Stimulated activated CD8-positive, alpha-beta memory T cell treated with anti-CD3 and anti-CD28 coated beads, Interleukin-12 subunit alpha, Interleukin-12 subunit beta, amount 100 ng/mL, for 24 hours (primary cell): Measurements from ENCODE around the gene IQCH.

ENCODE experiments used
- DNase-seq: peaks from one replicate; pipeline ENCODE4 v3.0.0-alpha.2; 2020; ENCODE audit errors: extremely low read depth

IQCH gene

DNA sequence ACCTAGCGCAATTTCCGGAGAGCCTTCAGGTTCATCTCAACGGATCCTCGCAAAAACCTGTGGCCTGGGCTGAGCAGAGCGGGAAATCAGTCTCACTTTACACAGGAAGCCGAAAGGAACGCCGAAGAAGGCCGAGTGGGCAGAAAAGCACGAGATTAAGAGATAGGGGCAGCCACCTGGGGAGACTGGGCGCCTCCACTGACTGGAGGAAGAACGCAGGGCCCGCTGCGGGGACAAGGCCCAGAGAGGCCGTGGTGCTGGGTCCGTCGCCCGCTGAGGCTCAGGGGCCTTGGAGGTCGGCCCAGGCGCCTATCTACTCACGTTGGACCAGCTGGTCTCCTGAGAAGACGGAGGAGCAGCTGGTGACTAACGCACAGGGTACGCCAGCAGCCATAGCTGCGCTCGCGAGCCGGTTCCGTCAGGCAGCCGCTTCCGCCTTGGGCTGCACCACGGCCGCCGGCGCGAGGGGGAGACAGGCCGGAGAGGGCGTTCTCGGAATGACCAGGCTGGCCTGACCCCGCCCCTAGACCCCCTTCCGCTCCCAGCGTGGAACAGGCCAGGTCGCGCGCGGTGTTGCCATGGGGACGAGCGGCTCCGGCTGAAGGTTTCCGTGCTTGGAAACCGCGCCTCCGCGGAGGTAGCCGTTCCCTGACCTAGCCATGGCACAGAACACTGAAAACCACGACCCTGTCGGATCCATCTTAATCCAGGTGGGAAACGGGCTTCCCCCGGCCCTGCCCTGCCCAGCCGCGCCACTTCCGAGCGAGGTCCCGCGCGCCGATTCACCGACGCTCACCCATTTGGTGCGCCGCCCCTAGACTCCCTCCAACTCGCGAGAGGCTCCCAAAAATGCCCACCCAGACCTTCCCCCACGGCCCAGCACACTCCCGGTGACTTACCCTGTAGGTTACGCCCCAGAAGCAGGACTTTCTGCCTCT, at the start of gene IQCH, which contains the start of gene AAGAB:
IQCH (plus strand) TSS at position 549 of the 938 bp plus-strand sequence; CDS start at position 660, 111 bp downstream.
AAGAB (minus strand) TSS at position 424 of the 938 bp plus-strand sequence; CDS start at position 394, 30 bp downstream.
- peak; percentile 95 for DNase-seq

DNA sequence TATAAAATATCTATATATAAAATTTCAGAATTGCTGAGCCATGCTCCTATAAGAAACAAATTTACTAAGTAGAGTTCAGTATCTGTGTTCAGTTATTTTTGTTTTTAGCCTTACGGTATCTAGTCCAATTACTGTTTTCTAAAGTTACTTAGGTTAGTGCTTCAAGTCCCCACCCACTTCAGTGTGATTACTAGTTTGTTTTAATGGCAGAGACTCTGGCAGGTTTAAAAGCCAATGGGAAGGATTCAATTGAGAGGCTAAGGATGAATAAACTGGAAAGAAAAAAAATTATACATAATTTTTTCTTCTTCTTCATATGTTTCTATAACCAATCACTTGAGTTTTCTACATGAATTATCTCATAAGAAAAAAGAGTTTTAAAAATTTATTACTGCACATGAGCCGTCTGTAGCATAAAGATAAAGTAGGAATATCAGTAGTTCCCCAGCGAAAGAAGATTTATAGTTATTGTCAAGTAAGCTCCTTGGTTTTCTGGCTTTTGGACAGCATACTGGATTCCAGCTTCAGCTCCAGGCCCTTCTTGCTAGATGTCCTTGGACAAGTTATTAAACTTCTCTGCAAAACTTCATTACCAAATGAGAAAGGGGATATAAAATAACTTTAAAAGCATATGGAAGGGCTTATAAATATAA, 46.9 kb upstream of the IQCH start:
- DNase-seq, result no peak

DNA sequence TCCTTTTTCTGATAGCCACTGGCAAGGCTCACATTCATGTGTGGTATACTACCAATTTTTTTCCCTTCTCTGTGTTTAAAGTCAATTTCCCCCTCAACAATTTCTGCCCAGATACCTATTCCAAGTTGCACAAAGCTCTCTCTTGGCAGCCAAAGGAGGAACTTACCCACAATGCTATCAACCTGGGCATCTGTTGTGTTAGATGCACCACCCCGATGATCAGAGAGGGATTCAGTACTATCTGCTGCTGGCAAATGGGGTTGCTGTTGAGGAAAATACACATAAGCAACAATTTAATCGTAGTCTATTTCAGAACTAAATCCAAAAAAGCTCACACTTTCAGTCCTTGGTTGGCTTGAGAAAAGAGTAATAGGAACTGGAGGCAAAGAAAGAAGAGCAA, 46.2 kb upstream of the IQCH start:
- DNase-seq, result no peak

DNA sequence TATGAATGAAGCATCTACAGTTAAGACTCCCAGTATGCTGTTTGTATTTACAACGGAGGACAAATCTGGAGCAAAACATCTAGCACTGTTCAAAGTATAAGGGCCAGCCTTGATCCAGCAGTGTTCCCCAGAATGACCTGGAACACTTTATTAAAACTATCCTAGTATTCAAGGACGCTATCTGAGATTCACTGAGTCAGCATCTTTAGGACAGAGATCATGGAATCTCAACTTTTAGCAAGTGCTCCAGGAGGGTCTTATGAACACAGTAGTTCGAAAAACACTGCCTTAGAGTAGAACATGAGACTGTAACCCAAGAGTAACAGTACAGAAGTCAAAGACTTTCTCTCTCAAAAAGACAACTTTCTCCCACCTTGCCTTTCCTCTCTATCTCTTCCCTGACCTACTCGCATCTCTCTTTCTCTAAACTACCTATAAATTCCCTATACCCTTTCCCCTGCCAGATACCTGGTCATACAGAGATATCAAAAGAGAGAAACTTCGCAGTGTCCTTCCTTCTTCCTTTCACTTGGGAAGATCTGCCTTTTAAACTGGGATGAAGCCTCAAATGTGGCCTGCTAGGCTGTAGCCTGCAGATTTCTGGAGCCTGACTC, 43.9 kb upstream of the IQCH start:
- no peak for DNase-seq

DNA sequence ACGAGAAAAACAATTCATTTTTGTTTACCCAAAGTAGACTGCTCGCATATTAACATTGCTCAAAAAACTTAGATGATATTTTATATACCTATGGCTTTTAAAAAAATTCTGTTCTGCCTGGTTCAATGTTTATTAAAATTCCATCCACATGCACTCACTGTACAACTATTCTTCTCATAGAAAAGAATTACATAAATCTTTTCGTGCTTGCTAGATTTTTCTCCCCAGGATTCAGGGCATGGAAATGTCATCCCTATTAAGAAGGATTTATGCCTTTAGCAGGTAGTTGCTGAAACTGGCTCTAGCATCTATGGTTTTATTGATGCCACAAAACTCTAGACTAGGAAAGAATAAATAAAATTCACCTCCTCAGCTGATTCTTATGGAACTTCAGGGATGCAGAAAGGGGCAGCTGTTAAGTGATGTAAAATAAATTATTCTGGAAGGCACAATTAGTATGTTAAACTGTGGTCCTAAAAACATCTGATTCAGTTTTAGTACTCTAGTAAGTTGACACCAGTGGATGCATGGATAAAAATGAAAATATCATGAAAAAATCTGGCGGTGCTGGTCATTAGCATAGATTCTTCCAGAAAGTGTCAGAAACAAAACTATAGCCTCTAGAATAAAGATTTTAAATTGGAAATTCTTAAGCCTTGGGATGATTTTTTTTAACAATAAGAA, 41.8 kb upstream of the IQCH start:
- DNase-seq, result no peak

DNA sequence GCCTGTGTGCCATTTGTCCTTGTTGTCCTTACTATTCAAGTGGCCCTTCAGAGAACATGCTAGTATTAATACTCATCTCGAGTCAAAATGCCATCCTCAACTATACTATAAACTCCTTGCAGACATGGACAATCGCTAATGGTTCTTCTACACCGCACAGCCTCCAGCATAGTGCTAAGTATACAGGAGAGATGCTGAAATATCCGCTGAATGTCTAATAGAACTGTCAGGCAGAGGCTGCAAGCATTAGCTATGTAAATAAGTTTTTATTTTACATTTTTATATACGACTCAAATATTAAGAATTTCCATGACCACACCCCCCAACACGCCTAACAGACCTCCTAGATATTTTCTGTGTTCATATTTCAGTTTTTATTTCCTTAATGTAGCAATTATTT, 39.5 kb upstream of the IQCH start:
- no peak for DNase-seq

DNA sequence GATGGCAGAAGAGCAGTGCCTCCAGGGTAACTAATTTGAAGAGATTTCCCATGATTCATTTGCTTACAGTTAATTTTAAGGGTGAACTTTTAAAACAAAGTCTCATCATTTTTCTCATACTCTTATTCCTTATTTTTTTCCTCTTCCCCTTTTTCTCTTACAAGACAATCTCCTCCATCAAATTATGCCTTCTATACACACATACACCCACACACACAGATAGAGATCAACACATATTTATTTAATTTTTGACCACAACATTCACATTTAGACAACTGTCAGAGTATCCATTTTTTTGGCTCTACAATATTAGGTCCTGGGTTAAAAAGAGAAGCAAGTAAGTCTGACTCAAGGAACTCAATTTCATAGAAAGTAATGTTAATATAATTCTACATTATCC, 37.7 kb upstream of the IQCH start:
- no peak for DNase-seq

DNA sequence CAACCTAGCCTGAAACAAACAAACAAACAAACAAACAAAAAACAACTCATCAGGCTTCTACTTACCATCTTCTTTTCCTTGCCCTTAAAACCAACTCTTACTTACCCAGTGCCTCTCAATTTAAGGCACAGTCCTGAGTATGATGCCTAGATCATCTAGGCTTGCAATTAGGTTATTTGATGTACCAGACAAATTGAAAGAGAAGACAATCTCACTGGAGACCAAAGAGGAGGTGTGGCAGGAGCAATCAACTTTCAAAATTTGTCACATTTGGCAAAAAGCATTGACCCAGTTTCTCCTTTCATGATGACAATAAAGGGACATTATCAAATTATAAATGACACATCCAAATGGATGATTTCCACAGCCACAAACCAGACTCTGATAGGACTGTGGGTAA, 36.2 kb upstream of the IQCH start:
- no peak for DNase-seq

DNA sequence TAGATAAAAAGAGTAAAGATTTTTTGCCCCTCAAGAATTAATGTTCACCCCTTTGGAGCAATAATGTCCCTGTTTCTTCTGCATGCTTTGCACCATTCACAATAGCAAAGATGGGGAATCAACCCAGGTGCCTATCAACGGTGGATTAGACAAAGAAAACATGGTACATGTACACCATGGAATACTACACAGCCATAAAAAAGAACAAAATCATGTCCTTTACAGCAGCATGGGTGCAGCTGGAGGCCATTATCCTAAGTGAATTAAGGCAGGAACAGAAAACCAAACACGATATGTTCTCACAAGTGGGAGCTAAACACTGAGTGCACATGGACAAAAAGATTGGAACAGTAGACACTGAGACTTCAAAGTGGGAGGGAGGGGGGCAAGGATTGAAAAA, 35.3 kb upstream of the IQCH start:
- DNase-seq, result no peak

DNA sequence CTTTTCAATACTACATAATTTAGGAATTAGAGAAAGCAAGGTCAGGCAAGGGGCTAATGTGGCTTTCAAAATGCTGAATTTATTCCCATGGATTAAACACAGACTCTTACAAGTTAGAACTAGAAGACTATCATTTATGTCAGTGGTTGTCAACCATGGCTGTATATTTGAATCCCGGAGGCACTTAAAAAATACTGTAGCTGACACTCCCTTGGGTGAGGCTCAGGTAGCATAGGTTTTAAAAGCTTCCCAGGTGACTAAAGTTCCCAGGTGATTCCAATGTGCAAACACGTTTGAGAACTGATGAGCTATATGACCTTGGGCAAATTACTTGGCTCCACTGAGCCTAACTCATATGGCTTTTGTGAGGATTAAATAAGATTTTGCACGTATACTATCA, 29.7 kb upstream of the IQCH start:
- no peak for DNase-seq

DNA sequence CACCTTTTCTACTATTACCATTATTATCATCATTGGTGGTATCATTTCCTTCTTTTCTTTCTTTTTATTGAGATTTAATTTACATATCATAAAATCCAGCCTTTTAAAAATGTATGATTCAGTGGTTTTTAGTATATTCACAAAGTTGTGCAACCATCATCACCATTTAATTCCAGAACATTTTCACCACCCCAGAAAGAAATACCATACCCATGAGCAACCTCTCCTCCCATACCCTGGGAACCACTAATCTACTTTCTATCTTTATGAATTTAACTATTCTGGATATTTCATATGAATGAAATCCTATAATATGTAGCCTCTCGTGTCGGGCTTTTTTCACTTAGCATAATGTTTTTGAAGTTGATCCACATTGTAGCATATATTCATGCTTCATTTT, 29.2 kb upstream of the IQCH start:
- DNase-seq, result no peak

DNA sequence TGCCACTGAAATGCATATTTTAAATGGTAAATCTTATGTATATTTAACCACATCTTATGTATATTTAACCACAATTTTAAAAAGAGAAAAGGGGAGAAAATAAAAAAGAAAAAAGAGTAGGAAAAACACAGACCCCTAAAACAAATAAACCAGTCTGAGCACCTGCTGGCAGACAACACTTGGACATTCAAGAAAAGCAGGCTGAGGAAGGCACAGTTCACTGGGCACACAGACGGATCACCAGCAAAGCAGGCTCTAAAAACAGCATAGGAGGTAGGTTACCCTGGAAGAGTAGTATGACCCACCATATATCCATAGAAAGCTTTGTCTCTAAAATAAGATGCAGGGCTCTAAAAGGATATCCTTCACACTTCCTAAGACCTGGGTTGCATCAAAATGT, 27.2 kb upstream of the IQCH start:
- DNase-seq, result no peak

DNA sequence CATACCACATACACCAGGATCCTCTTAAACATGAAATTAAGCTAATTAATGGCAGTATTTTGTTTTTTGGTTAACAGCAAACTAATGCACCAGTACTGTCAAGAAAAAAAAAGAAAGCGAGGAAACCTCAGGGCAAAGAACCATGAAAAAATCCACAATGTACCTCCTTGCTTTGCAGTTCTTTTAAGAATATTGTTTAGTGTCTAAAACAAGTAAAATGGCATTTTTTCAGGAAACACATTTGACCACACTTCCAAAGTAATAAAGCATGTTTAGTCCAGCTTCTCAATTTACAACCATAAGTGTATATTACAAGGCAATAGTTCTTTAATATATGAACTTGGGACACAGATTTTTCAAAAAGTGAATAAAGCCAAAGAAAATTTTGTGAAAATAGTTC, 26.7 kb upstream of the IQCH start:
- no peak for DNase-seq

DNA sequence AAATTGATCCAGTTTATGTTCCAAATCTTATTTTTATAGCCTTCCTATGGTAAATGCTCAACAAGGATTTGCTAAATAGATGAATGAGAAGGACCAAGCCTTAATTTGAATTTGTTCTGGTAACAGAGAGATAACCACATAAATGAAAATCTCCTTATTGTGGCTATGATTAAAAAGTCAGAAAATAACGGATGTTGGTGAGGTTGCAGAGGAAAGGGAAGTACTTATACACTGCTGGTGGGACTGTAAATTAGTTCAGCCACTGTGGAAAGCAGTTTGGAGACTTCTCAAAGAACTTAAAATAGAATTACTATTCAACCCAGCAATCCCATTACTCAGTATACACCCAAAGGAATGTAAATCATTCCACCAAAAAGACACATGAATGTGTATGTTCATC, 26.3 kb upstream of the IQCH start:
- no peak for DNase-seq

DNA sequence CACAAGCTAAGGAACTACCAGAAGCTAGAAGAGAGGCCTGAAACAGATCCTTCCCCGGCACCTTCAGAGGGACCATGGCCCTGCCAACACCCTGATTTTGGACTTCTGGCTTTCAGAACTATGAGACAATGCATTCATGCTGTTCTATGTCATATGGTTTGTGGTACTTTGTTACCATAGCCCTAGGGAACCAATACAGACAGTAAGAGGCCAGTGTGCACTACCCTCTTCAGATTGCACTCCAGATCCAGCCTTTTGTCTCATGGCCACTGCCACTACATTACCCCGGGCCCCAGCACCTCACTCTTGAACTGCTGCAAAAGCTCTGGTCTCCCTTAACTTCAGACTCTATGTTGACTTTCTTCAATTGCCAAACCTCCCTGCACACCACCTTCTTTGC, 24.1 kb upstream of the IQCH start:
- DNase-seq, result no peak

DNA sequence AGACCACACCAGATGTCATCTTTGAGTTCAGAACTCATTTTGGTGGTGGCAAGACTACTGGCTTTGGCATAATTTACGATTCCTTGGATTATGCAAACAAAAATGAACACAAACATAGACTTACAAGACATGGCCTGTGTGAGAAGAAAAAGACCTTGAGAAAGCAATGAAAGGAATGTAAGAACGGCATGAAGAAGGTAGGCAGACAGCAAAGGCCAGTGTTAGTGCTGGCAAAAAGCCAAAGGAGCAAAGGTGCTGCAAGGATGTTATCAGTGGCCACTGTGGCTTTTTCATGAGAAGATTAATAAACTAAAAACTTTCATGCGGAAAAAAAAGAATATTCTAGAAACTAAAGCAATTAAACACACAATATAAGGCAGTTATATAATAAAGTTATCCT, 22.0 kb upstream of the IQCH start:
- no peak for DNase-seq

DNA sequence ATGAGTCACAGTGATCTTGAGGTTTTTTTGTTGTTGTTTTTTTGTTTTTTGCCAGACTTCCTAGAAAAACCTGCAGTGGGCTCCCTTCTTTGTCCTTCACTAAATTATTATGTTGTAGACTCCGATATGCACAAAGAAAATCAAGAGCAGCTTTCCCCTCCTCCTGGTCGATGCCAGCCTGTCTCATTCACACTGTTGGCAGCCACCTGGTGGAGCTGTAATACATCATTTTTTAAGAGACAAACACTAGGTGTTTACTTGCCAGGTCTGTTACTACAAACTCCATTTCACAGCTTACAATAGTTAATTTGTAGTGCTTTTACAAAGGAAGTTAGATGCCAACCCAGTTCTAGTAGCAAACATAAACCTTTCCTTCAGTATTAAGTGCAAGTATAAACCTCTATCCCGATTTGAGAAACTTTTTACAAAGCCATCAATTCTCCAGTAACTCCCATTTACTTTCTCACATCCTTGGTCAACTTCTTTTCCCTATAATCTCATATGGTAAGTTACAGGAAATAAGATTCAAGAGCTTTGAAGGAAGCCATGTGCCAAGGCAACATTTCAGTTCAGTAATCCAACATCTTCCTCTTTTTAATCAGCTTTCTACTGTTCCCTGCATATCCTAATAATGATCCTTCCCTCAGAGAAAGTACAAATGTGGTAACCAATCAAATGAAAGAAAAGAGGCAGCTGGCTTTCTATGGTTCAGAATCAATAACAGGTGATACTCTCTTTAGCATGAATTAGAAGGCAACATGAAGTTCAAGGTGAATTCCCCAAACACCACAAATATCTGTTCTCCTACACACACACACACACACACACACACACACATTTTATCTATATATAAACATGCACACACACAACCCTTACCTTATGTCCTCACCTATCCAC, 14.1 kb upstream of the IQCH start:
- DNase-seq, result no peak

DNA sequence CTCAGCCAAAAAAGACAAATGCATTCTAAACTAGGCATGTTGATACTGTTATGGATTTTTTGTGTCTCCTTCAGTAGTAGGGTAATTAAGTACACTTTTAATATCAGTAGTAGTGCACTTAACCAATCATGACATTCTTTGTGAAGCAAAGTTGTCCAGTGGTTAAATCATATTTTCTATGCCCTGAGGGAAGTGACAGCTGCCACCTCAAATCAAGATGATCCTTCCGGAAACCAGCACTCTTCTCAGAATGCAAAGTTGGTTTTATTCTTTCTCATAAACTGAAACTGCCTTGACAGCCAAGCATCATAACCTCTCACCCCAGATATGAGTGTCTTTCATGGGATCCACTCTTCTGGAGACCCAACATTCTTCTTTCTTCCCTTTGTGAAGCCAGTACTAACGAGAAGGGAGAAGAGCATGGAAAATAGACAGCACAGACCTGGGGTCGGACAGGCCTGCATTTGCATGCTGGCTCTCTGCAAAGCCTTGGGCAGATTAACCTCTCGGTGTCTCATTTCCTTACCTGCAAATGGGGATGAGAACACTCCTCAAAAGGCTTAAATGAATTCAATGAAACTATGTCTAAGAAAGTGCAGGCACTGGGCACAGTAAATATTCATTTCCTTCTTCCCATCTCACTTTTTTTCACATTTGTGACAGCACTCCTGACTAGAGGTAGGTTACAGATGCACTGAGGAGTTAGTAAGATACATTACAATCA, 13.3 kb upstream of the IQCH start:
- DNase-seq, result no peak

DNA sequence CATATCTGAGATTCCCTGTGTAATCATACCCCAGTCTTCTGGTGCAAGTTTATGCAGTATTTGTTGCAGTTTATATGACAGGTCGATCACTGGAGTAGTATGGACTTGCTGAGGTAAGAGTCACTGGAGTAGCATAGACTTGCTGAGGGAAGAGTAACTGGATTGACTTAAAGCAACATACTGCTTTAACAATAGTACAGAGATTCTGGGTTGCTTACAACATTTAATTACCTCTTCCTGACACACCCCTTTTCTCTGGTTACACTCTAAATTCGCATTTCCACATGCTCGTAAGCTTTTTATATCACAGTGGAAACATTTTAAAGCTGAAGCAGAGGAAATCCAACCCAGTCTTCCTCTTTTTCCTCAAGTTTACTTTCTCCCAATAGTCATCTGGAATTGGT, 11.9 kb upstream of the IQCH start:
- no peak for DNase-seq

DNA sequence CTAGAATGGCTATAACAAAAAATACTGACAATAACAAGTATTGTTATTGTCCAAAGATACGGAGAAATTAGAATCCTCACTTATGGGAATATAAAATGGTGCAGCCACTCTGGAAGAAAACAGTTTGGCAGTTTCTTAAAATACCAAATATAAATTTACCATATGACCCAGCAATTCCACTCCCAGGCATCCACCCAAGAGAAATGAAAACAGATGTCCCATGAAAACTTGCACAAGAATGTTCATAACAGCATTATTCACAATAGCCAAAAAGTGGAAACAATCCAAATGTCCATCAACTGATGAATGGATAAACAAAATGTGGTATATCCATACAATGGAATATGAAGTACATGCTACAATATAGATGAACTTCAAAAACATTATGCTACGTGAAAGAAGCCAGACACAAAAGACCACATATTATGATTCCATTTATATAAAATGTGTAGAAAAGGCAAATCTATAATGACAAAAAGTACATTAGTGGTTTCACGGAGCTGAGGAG, 9.6 kb upstream of the IQCH start:
- DNase-seq, result no peak
